GM21526 (cell line): ENCODE data around the gene TIGD6.
"Not testable (repeated sequence)": the region's sequence is repeated elsewhere in the genome, so short reads cannot be mapped to it uniquely, and the experiment has no call there.

Source experiments
- ATAC-seq: cut with Tn5 transposase; IDR thresholded peaks from one replicate; pipeline ENCODE4 v1.9.1; 2021; ENCODE audit warnings: moderate library complexity; ENCODE audit not compliant: unreplicated experiment, low FRiP score

The TIGD6 gene

DNA sequence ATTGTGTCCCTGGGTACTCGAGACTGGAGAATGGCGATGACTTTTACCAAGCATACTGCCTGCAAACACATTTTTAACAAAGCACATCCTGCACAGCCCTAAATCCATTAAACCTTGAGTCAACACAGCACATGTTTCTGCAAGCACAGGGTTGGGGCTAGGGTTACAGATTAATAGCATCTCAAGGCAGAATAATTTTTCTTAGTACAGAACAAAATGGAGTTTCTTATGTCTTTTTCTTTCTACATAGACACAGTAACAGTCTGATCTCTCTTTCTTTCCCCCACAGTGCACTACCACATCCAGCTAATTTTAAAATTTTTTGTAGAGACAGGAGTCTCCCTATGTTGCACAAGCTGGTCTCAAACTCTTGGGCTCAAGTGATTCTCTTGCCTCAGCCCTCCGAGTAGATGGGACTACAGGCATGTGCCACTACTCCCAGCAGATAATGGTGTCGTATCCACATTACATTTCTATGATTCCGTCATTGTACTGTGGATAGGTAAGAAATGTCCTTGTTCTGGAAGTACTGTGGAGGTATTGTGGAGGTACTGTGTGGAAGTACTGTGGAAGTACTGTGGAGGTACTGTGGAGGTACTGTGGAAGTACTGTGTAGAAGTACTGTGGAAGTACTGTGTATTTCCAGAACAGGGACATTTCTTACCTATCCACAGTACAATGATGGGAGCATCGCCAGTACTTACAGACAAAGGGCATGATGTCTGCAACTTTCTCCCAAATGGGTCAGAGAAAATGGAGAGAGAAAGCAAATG is 57.1 kb downstream of the TIGD6 start:
- not testable (repeated sequence) for ATAC-seq
